GM19397 (cell line): ENCODE data around the gene POLR3A.
"Not testable (repeated sequence)": the region's sequence is repeated elsewhere in the genome, so short reads cannot be mapped to it uniquely, and the experiment has no call there.

Experiments
- ATAC-seq: cut with Tn5 transposase; IDR thresholded peaks from one replicate; pipeline ENCODE4 v1.9.1; 2021; ENCODE audit warnings: mild to moderate bottlenecking, moderate library complexity; ENCODE audit not compliant: unreplicated experiment

The POLR3A gene

DNA sequence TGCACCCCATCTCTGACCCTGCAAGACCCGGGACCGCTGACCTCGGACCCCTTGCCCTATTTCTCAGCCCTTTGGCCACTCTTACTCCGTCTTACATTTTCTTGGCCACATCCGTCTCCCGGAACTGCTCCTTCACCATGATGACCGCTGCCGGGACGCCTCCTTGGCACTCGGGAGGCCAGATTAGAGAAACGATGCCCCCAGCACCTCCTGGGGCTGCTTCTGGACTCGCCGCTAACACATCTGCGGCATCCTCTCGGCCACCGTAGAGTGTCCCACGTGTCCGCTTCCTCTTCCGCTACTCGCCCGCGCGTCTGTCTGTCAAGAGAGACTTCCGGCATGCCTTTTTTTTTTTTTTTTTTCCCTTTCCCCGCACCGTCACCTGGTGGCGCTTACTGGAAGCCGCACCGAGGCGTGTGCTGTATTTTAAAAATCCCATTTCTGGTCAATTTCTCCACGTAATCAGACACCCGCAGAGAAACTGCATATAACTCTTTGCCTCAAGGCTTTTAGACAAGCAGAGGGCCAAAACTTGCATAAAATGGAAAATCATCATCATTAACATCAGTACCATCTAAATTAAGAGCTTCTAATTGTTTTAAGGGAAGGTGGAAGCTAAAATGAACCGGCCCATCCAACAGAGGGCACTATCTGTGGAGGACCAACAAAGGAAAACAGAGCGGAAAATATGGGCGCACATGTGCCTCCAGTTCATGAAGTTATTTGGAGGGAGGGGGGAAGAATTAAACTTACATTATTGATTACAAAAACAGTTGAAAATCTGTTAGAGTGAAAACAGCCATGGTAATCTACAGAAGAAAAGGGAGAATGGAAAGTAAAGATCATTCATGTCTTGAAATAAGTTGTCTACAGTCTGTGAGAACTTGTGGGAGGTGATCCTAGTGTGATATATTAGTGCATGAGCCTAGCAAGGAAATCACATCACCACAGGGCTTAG, at the start of gene POLR3A:
TSS of gene POLR3A (minus strand) at position 247 of the 958 bp plus-strand sequence. CDS start at position 139, 108 bp downstream.
- peak; percentile 63 for ATAC-seq

DNA sequence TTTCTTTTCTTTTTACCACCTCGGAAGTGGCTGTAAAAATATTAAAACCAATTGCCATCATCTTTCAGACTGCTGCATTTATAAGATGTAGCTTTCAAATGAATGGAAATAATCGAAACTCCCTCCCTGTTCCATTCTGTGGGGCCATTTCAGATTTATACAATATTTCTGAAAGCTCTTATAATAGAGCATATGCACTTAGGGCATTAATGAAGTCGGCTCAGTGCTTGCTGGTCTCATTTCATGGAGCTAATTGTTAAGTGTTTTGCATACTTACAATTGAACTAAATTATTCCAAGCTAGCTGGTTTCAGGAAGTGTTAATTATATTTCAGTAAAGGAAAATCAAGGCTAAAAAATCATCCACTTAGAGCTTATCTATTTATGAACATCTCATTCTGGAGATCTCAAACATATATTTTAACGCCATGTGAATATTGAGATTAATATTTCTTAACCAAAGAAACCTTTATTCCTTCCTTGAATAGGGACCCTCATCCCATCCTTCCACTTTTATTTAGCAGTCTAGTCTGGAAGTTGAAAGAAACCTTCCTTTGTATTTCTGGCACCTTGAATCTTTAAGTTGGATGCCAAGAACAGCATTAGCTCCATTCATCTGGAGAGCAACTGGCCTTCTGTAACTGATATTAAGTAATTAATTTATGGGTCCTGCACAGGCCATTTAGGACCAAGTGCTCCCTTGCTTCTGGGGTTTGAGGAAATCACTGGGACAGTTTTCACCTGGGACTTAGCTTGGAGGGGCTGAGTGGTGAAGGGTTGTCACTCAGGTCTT, 49.4 kb upstream of the POLR3A start:
- ATAC-seq: no peak

DNA sequence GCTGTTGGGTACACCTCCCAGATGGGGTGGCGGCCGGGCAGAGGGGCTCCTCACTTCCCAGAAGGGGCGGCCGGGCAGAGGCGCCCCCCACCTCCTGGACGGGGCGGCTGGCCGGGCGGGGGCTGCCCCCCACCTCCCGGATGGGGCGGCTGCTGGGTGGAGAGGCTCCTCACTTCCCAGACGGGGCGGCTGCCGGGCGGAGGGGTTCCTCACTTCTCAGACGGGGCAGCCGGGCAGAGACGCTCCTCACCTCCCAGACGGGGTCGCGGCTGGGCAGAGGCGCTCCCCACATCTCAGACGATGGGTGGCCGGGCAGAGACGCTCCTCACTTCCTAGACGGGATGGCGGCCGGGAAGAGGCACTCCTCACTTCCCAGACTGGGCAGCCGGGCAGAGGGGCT, 46.5 kb upstream of the POLR3A start:
- ATAC-seq: not testable (repeated sequence)

DNA sequence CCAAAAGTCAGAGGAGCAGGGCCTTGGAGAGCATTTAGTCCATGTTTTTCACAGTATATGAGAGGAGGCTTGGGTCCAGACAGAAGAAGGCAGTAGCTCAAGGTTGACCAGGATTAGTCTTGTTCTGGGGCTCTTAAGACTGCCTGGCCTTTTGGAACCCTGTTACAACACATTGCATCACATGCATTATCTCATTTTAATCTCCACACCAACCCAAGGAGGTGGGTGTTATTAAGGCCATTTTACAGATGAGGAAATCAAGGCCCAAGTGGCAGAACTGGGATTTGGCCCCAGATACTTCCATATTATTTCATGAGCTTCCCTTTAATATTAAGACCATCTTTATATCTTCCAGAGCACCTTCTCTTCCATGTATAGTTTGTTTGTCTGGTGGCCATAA, 43.2 kb upstream of the POLR3A start:
- ATAC-seq: no peak

DNA sequence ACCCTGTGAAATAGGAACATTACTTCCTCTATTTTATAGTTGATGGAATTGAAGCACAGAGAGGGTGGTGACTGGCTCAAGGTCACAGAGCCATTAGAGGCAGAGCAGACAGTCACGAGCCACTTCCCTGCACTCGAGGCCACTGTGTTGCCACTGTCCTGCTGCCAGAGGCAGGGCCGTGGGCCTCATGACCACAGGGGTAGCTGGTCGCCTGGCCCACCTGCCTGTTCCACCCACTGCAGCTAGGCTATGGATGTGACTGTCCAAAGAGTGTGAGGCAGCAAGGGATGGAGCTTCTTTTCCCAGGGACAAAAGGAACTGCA, 42.5 kb upstream of the POLR3A start:
- ATAC-seq: no peak

DNA sequence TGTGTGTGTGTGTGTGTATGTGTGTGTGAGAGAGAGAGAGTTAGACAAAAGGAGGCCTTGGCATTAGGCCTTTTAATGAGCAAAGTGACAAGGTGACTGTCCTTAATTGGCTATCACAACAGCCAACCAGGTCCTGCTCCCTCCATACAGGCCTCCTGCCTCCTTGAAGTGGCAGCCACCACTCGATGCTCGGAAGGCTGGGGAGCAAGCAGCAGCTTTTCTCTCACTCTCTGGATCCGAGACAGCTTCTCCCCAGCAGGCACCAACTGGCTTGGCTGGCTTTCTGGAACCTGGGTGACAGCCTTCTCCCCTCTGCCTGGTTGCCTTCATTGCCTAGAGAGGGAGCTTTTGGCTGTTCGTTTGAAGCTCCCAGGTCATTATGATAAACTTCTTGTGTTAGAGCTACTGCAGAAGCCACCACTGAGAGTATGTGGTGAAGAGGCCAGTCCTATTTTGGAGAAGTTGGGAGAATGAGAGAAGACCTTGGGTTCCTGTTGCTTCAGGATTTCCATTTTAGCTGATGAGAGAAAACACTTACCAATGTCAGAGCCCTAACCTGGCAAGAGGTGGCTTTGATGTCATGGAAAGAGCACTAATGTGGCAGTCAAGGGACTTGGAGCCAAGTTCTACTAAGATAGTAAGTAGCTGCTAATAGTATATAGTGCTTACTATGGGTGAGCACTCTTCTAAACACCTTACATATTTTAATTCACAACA, 42.0 kb upstream of the POLR3A start:
- ATAC-seq: no peak

DNA sequence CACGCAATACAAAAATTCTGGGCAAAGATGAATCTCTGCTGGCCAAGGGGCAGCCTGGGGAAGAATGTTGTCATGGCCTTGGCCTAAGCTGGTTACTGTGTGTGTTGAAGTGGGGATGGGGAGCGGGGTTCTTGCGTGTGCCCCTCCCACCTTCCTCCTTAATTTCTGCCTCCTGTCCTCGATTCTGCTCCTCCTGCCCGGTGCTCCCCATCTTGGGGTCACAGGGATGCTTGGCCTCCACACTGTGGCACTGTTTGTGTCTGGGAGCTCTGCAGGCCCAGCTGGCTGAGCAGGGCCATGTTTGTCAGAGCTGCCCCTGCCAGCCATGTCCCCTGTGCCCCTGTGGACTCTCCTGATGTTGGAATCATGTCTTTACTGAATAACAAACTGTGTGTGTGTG, 41.4 kb upstream of the POLR3A start:
- ATAC-seq: no peak

DNA sequence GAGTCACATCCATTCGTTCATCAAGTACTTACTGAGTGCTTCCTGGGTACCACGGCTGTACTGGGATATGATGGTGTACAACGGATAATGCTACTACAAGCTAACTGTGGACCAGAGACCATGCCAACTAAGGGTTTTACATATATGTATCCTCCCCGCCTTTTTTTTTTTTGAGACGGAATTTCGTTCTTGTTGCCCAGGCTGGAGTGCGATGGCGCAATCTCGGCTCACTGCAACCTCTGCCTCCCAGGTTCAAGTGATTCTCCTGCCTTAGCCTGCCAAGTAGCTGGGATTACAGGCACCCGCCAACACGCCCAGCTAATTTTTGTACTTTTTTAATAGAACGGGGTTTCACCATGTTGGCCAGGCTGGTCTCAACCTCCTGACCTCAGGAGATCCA, 40.7 kb upstream of the POLR3A start:
- ATAC-seq: not testable (repeated sequence)

DNA sequence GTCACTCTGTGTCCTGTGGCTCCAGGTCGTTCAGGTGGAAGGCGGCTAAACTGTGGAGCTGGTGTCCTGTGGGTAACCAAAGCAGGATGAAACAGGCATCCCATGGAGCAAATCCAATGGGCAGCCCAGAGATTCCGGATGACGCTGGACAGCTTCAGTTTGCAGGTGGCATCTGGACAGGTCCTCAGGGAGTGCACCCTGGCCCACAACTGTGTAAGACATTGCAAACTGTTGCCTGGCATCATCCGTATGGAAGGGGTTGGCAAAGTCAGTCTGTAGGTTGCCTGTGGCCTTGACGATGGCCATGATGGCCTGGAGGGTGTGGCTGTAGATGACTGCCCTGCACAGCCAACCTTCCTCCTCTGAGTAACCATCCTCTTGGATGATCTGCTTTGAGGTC, 39.8 kb upstream of the POLR3A start:
- ATAC-seq: no peak

DNA sequence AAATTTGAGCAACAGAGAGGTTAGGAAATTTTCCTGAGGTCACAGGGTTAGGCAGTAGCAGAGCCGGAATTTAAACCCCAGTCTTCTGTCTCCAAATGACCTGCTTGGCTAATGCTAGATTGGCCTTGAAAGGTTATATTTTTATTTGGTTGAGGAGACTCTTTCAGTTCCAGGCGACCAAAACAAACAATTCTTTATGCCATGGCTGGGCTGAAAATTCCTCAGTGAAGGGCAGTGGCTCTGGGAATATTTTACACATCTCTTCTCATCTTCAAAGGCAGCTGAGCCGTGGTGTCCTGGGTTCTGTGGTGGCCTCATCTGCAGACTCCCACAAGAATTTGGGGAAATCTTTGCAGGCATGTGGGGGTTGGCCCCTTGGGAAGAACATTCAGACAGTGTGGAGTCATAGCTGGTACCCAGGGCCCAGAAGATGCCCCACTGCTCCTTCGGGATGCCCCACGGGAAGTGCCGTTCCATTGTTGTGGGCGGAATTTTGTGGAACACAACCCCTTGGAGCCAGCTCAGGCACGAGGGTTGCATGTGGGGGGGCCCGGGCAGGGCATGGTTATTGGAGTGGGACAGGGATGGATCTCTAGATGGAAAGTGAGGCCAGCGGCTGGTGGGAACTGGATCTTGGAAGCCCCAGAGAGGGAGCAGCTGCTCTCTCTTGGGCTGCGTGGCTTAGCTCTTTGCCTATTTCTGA, 37.6 kb upstream of the POLR3A start:
- ATAC-seq: no peak

DNA sequence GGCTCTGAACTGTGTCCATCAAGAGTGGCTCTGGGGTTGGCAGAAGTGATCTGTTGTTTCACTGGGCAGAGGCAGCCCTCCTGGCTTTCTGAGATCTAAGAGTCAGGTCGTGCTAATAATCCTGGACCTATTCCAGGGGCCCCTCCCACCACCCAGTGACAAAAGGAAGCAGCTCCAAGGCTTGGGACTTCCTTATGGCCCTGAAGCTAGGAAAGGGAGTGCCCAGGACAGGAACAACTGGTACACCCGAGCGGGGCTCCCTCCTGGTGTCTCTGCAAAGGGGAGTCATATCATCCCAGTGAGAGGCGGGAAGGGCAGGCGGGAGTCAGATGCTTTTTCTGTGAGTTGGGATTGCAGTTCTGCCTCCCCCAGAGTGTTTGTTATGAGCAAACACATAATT, 36.7 kb upstream of the POLR3A start:
- no peak for ATAC-seq

DNA sequence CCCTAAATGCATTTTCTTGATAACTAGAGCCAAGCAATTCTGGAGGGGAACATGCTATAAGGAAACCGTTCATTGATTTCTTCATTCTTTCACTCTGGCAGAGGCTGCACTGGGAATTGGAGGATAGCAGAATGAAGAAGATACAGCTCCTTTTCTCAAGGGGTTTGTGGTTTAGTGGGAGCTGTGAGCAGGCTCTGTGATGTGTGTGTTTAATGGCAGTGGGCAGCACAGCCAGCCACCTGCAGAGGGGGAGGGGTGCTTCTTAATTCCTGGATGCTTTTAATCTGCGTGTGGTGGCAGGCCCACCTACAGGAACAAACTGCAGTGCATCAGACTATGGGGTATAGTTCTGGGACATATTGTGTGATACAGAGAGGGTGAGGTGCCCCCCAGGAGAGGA, 36.3 kb upstream of the POLR3A start:
- ATAC-seq: no peak

DNA sequence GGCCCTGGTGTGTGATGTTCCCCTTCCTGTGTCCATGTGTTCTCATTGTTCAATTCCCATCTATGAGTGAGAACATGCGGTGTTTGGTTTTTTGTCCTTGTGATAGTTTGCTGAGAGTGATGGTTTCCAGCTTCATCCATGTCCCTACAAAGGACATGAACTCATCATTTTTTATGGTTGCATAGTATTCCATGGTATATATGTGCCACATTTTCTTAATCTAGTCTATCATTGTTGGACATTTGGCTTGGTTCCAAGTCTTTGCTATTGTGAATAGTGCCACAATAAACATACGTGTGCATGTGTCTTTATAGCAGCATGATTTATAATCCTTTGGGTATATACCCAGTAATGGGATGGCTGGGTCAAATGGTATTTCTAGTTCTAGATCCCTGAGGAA, 35.6 kb upstream of the POLR3A start:
- ATAC-seq: not testable (repeated sequence)

DNA sequence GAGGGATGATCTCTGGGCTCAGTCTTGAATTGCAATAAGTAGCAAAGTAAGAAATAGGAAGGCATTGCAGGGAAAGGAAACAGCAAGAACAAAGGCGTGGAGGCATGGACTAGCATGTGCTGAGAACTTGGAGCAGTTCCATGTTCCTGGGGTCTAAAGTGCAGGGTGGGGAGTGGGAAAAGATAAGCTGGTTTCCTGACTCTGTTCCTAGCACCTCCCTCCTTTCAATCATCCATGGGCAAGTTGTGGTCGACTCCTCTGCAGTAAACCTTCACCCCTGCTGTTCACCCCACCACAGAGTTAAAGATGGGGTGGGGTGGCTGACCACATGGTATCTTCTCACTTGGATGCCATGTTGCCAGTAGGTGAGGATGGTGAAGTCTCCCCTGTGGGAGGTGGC, 33.9 kb upstream of the POLR3A start:
- no peak for ATAC-seq

DNA sequence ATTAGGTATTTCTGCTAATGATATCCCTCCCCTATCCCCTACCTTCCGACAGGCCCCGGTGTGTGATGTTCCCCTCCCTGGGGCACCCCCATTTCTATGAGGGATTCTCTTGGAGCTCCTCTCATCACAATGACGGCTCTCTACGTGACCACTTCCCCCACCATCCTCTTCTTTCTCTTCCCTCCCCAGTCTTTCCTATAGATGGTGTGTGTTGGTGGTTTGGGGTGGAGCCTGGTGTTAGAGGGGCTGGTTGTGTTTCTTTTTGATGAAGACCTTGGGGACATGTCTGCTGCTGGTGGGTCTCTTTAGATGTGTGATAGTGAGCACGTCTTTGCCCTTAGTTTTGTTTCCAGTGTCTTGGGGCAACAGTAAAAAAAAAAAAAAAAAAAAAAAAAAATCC, 33.0 kb upstream of the POLR3A start:
- ATAC-seq: no peak

DNA sequence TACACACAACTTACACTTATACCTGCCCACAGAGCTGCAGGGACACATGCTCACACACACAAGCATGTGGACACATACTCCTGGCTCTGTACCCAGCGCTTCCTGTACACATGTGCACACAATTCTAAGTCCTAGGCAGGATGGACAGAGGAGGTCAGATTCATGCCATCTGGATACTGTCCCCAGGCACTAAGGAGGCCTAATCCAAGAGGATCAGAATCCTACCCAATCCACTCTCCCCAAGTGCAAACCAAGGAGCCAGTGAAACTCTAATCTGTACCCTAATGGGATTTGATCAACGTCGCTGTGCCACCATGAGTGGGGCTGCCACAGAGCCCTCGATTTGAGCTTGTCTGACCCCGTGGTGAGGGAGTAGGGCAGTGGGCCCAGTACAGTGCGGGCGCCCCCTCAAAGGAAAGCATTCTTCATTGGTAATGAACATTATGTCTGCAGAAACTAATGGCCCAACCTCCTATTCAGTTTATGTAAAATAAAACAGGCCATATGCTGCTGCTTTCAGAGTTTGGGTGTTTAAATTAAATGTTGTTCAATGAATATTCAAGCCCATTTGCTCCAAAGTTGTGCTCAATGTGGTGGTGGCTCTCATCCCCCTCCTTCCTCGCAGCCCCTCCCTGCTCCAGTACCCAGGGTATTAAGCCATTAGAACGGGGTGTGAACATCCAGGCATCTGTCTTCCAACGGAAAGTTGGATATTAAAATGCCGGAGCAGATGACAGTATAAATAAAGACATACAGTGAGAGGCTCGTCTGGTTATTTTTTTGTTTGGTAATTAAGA, 30.8 kb upstream of the POLR3A start:
- ATAC-seq: no peak

DNA sequence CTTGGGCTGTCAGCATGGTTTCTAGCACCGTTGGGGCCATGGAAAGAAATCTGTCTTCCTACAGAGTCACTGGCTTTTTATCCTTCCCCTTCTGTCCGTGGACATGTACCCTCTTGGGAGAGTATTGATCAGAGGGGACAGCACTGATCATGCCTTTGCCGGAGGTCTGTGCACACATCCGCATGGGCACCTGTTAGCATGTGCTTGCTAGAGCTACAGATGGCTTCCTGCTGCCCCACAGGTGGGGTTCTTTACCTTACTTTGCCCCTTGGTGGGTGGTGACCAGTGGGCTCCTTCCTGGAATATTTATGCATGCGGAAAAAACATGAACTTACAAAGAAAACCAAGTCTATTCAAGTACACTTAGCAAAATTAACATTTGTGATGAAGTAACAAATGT, 29.2 kb upstream of the POLR3A start:
- ATAC-seq: no peak

DNA sequence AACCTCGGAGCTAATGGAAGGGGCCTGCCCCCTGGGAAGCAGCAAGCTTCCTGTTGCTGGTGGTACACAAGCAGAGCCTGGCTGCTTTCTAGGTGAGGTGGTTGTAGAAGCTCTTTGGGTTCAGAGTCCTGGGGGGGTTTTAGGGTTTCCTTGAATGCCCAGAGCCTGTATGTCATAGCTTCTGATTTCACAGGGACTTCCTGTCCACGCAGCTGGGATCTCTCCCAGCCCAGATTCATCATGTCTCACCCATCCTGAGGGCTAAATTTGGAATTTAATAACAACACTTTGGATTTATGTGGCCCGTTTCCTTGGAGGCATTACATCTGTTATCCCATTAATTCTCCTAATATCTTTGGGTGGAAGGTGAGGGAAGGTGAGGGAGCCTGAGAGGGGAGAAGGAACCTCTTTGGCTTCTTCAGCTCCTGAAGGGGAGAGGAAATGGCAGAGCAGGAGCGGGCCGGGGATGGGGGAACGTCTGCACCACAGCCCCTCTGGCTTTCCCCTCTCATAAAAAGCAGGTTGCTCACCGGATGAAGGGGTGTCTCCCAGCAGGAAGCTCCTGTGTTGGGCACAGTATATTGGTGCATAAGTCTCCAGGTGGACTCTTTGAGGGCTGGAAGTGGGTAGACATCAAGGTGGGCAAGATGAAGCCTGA, 24.0 kb upstream of the POLR3A start:
- ATAC-seq: no peak

DNA sequence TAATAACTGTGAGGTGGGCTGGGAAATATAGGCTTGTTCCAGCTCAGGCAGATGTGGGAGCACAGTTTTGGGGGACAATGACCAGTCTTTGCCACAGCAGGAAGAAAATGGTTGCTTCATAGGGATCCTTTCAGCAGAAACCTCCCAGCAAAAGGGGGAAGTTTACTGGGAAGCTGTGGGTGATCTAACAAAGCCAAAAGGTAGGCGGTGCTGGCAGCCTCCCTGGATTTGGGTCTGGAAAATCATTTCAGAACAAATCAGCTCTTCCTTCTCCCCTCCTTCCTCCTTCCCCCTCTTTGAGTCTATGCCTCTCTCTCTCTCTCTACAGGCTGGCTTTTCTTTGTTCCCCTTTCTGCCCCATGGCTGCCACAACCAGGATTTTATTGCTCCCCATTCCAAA, 20.5 kb upstream of the POLR3A start:
- ATAC-seq: no peak
